GDM1 (cell line): ENCODE data around the gene CRP.
"Not testable (repeated sequence)": the region's sequence is repeated elsewhere in the genome, so short reads cannot be mapped to it uniquely, and the experiment has no call there.

ENCODE experiments used
- DNase-seq: peaks from one replicate; lab custom pipeline; 2025; lab: John Stamatoyannopoulos, UW

CRP gene, protein sequence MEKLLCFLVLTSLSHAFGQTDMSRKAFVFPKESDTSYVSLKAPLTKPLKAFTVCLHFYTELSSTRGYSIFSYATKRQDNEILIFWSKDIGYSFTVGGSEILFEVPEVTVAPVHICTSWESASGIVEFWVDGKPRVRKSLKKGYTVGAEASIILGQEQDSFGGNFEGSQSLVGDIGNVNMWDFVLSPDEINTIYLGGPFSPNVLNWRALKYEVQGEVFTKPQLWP

DNA sequence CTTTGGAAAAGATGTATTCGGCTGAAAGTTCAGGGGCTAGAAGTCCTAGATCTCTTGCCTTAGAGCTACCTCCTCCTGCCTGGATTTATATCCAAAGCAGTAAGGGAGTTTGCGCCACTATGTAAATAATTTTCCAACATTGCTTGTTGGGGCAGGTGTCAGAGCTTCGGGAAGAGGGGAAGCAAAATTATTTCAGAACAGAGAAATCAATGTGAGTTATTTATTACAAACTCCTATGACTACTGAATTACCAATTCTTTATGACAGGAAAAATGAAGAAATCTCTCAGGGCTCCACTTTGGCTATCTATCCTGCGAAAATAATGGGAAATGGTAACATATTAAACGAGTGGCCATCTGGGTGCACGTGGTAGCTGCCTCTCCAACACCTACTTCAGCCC lies at the start of gene CRP:
TSS of gene CRP (minus strand) at position 61 of the 400 bp plus-strand sequence. CDS start 104 bp downstream, outside the sequence.
- no peak for DNase-seq

DNA sequence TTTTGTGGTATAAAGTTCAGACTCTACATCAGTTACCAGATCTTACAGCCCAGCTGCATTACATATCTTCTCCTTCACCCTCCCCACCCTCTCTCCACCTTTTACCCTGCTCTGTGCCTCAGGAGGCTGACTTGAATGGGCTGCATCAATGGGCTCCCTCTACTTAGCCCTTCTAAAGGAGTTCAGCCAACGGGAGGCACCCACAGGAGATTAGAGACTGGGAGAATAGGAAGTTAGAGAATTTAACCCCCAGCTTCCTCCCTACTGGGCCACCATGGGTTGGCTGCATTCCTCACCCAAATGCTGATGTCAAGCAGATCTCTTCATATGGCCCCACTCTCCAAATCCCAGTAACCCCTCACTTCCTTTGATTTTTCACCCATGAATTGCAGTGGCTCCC lies 49.3 kb upstream of the CRP start:
- DNase-seq, result no peak

DNA sequence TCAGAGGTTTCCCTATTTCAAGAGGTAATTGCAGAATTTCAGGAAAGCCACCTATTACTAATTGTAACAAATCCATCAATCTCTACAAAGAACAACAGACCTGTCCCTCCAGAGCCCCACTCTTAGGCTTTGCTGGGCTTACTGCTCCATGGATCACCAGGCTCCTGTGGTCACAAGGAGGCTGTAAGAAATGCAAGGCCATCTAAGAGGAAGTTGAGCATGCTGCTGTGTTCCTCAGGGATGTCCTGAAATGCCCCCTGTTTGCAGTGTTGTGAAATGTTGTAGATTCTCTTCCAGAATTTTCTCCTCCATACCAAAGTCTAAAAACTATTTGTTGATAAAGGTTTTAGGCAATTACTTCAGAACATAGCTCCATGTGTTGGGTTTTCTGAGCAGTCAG lies 42.0 kb upstream of the CRP start:
- peak; percentile 40 for DNase-seq

DNA sequence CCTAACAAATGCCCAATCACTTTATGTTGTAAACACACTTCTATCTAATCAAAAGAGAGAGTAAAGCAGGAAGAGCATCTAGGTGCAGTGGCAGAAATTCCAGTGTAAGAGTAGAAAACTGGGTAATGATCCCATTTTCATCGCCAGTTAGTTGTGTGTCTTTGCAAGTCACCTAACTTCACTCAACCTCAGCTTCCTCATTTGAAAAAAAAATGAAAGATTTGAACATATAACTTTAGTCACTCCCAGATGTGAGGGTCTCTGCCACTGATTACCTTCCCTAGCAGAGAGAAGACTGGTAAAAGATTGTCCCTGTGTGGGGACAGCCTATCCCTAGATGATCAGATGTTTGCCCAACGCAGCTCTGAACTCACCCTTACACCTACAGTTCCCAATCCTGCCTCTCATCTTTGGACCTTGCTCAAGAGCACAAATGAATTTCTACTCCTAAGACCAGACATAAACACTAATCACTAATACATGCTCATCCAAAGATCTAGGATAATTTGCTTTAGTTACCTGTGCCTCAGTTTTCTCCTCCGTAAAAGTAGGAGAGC lies 41.1 kb upstream of the CRP start:
- DNase-seq, result no peak

DNA sequence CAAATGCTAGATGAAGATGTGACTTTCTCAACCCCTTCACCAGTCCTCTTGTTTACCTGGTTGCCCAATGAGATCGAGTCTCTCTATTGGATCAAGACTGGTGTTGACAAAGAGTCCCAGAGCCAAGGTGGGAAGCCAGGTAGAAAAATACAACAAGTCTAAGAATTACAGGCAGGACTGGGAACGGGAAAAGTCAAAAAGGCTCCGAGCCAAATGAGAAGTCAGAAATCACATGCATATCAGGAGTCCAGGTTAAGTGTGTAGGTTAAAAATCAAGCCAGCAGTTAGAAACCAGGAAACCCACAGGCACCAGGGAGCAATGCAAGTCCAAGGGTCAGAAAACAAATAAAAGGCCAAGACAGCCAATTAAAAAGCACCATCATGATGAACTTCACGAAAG lies 39.0 kb upstream of the CRP start:
- no peak for DNase-seq

DNA sequence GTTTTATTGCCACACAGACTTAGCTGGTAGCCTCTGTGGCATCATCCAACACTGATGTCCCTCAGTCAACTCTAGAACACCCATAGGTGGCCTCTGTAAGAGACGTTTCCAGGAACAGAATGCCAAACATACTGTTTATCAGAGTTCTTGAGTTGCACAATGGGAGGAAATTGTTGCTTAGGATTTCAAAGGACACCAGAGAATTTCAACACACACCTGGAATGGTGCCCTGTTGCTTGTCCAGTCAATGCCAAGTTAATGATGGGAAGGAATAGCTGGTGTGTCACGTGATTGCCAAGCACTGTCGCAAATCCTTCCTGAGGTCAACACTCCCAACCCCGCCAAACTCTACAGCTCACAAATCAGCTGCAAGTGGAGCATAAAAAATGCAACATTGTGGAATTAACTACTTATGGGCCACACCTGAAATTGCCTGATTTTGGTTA lies 37.8 kb upstream of the CRP start:
- DNase-seq, result no peak

DNA sequence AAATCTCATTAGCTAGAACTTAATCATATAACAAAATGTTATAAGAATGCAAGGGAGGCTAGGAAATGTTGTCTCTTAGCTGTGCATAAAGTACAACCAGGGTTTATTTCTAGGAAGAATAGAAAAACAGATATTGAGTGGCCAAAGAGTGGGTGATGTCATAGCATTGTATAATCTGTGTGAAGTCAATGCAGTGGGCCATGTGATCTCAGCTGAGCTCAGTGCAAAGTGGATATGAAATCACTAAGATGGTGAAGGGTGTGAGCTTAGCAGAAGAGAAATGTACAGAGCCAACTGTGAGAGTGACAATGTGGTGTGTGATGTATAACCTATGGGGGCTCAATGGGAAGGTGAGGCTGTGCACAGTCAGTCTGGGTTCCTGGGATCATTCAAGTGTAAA lies 36.6 kb upstream of the CRP start:
- DNase-seq, result no peak

DNA sequence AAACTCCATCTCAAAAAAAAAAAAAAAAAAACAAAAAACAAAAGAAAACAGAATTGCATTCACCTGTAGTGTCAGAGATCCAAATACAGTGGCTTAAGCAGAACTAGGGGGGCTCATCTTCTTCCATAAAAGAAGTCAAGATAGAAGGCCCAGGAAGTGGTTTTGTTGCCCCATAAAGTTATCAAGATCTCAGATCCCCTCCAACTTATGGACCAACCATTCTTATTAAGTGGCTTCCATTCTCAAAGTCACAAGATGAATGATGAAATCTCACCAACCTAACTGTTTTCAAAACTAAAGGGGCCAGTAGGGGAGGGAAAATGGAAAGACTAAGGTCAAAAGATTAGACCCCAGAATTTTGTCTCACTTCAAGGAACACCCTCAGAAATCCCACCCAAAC lies 36.2 kb upstream of the CRP start:
- DNase-seq, result no peak

DNA sequence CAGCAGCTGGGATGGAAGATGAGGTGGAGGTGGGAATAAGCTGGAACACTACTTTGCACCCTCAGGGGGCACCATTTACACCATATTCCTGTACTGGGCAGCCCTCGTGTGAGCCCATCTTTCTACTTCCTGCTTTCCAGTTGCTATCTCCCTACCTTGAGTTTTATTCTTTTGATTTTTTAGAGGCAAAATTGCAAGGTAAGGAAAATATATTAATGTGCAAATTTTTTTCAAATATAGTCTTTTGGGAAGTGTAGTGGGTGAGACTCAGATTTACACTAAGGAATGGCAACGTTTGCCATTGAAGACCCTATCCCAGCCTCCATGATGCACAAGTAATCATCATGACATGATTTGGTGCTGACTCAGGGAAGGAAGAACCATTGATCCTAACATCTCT lies 35.2 kb upstream of the CRP start:
- no peak for DNase-seq

DNA sequence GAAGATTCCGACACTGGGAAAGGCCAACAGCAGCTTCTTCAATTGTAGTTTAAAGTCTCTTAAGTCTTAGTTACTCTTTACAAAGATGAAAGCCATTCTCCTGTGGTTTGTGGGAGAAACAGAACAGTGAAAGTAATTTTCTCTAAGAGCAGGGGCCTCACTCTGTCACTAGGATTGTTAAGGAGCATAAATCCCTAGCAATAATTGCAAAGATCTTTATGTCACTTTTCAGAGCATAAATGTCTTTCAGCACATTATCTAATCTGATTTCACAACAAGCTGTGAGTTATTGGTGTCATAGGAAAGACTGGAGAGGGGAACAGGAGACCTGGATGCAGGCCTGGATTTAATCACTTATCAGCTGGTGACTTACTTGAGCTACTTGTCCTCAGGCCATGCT lies 34.0 kb upstream of the CRP start:
- no peak for DNase-seq

DNA sequence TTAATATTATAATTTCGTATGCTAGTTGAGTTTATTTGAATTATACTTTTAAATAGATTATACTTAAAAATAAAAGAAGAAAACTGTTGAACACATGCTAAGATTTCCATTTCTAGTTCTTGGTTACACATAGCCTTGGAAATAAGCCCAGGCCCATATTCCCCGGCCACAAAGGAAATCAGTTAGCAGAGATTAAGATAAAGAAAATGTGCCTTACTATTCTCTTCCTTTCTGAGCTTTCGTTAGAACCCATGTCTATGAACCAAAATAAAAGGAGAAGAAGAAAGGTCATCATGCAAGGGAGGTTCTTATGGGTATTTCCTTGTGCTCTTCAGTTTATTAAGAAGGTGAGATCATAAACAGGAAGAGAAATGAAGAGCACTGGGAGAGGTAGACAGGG lies 32.3 kb upstream of the CRP start:
- DNase-seq, result peak; percentile 58

DNA sequence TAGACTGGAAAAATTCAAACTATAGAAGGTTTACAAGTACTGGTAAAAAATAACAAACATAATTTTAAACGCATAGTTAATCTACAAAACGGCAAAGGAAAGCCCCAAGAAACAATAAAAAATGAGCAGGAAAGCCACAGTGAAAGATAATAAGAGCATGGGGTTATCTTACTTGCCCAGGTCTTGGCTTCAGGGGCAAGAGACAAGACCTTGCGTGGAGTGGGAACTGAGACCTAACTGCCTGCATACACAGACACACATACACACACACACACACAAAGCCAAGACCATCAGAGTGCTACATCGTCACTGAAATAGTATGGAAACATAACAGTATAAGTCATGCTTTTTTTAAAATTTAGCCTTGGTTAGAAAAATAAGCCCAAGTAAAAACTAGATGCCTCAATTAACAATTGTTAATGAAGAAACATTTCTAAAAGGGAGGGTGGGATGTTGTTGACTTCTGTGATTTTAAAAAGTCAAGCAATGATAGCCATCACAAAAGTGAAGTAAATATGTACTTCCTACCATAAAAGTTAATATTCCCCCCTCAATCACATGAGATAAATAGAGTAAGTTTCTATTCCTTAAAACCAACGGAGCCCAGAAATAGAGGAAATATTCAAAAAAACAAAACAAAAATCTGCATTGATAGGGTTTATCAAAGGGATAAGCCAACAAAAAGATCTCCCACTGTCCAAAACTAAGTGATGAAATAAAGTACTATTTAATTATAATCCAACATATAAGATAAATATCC lies 29.4 kb upstream of the CRP start:
- DNase-seq, result no peak

DNA sequence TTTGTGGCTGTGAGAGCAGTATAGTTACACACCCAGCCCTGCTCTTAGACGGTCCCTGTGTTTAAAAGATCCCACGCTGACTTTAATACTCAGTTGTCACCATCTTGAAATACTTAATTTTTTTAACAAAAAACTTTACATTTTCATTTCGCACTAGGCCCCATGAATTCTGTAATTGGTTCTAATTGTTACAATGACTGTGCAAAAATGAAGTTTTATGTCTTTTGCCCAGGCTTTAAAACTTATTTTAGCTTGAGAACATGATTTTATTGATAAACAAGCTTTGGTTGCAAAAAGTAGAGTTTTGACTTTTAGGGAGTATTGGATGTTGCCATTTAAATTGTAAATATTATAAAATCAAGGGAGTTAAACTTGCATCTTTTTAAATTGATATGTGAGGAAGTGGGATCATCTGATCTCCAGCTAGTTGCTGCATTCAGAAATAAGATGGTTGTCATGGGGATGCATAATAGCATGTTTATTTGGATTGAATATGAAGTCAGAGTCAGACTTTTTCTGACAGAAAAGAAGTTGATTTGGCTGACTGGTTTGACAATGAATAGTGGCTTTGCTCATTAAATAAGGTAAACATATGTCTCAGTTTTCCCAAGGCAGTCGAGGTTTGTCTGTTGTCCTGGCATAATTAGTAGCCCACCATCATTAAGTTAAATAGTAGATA lies 23.0 kb upstream of the CRP start:
- no peak for DNase-seq

DNA sequence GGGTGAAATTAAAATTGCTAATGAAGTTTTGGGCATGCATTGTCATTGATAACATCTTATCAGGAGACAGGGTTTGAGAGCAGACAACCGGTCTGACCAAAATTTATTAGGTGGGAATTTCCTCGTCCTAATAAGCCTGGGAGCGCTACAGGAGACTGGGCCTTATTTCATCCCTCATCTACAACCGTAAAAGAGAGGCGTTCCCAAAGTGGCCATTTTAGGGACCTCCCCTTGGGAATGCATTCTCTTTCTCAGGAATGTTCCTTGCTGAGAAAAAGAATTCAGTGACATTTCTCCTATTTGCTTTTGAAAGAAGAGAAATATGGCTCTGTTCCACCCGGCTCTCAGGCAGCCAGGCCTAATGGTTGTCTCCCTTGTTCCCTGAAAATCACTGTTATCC lies 8.8 kb upstream of the CRP start:
- DNase-seq, result not testable (repeated sequence)

DNA sequence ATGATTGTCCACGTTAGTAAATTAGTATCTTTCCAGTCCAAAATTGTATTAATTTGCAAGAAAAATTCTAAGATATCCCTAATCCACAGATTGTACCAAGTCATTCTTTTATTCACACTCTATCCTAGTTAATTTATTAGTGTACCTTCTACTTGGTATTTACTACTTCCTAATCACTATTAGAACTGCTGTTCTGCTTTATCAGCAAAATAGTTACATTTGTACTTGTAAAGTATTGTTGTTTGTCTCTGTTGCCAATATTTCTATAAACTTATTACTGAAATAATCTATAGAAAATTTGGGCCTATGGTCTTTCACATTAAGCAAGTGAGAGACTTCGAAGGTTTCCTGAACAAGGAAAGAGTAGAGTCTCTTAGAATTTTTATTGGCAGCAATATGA lies 5.6 kb upstream of the CRP start:
- no peak for DNase-seq

DNA sequence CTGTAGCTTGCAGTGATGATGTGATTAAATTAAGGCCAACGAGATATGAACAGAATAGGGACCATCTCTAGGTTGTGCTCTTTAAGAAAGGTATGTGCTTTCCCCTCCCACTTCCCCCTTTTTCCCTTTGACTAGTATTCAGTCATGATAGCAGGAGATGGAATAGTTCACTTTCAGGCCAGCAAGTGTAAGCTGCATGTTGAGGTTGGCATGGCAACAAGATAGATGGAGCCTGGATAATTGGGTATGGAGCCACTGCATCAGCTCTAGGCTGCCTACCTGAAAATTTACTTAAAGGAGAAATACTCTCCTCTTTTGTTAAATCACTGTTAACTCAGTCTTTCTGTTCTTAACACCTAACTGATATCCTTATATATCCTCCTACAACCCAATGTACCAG lies 1.5 kb upstream of the CRP start:
- no peak for DNase-seq

DNA sequence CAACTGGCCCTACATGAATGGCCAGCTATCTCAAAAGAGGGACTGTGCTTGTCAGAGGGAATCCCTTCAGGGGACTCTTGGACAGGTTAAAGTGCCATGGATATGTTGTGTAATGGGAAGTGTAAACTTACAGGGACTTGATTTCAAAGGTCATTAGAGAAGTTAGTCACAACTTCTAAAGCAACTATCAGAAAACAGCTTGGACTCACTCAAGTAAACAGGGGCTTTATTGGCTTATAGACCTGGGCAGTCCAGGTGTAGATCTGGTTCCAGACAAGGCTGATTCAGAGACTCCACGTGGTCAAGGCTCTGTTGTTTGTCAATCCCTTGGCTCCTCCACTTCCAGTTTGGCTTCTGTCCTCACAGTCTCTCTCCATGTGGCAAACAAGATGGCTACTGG lies 2.3 kb downstream of the CRP start:
- DNase-seq, result no peak

DNA sequence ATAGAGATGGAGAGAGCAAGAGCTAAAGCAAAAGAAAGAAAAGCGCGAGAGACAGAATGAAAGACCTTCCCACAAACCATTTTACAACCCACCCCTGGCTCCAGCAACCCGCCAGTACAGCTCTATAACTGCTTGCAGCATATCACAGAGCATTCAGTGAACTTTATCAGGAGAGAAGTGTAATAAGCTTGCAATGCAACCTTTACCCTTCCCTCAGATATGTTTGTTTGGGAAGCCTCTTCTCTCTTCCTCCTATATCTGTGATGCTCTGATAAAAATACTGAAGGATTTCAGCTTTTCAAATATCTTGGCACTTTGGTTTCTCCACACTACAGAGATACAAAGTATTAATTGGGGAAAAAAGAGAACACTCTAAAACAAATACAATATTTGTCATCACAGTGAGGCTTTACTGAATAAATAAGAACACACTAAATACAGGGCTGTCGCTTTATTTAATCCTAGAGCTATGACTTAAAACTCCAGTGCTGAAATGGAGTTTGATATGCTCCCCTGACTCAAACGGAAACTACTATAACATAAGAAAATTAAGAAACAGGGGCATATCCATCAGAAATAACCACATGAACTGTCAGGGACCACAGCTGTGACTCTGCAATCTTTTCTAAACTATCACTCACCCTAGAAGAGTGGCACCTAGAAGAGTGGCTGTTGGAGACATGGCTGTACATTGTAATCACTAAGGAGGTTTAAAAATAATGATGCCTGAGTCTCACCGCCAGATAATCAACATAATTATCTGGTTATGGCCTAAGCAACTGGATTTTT lies 6.7 kb downstream of the CRP start:
- DNase-seq, result no peak

DNA sequence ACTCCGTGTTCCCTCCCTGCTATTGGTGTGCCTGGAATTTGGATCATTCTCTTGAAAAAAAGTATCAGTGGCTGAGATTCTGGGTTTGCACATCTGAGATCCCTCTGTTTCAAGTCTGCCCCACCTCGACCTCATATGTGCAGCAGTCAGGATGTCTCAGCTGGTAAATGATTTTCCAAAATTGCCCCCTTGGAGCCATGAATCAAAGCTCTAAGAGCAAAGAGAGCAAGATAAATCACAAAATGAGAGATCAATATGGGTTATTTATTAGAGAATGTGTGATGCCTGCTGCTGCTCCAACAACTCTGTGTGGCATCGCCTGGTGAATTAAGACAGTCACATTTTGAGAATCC lies 8.5 kb downstream of the CRP start:
- DNase-seq, result no peak

DNA sequence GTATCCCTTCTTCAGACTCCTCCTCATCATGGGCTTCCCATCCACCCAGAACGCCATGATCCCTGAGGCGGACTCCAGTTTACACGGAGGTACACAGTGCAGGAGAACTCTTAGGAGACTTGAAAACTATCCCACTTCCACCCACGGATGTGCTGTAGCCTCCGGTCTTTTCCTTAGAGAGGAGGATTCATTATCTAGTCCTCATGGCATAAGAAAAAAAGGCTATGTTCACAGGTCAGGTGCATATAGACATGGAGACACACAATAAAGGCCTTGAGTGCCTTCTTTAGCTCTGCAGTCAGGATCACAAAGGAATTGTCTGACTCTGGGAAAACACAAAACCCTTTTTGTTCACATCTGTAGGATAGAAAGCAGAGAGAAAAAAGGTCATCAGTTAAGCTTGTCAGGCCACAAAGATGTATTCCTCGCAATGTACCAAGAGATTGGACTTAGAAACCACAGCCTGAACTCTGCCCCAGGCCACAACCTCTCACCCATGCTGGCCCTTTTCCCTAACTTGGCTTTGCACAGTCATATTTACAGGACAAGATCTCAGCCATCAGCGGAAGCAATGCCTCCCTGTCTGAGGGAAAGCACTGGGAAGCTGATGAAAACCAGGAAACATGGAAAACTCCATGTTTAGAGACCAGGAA lies 9.0 kb downstream of the CRP start:
- DNase-seq, result no peak

DNA sequence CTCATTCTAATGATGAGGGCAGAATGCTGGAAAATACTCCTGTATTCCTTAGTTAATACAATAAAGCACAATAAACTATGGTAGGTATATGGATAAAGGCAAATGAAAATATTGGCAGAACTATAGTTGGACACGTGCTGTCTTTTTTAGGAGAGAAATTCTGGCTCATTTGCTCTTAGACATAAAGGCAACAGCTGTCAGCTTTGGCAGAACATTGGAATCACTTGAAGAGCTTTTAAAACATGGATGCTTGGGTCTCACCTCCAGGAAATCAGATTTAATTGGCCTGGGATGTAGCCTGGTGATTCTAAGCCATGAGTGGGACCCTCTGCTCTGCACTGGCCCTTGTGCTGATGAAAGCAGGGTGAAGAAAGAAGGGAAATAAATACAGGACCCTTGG lies 9.9 kb downstream of the CRP start:
- DNase-seq, result no peak

DNA sequence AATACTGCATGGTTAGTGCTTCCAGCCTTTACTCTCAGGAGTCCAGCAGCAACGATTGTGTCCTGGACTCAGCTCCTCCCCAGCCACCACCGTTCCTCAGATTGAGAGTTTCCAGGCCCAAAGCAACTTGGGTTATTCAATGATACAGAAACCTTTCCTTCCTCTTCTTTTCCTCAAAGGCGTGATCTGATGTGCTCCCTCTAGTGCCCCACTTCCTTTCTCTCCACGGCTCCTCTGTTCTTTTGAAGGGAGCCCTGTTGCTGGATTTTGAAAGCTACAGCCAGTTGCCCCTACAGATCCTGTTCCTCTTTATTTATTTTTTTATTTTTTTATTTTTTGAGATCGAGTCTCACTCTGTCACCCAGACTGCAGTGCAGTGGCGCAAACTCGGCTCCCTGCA lies 14.1 kb downstream of the CRP start:
- DNase-seq, result no peak
